Activated CD8-positive, alpha-beta T cell treated with anti-CD3 and anti-CD28 coated beads for 36 hours (primary cell): ENCODE measurements around the gene TRMT11. TPM values are rescaled to one million over a fixed set of nuclear protein-coding genes. Genes with fewer than 3 reads are reported as not detected.
A peak's percentile ranks its signal among the peaks of the same experiment; 100 is the strongest.

Source experiments
- ATAC-seq: fragments of 200-7000 bp; cut with Tn5 transposase; one replicate; pipeline ENCODE4 v1.10.0; 2021; ENCODE audit warnings: mild to moderate bottlenecking, moderate library complexity
- CTCF ChIA-PET: fragments of 350-600 bp; sonication (Branson Sonifier 250); formaldehyde crosslinking; loops from one replicate; lab custom pipeline; 2021; ENCODE audit warnings: antibody characterized with exemption; lab: Charles Lee
- POLR2A ChIA-PET: fragments of 350-600 bp; sonication (Branson Sonifier 250); formaldehyde crosslinking; loops from one replicate; lab custom pipeline; 2021; ENCODE audit warnings: antibody characterized with exemption; lab: Charles Lee
- DNase-seq: peaks from one replicate; pipeline ENCODE4 v3.0.0-alpha.2; 2020
- H3K27ac Mint-ChIP-seq: one replicate; pipeline ENCODE4 v1.8.0; 2021; ENCODE audit warnings: mild to moderate bottlenecking, mixed read lengths
- H3K27me3 Mint-ChIP-seq: one replicate; pipeline ENCODE4 v1.8.0; 2021; ENCODE audit warnings: mixed read lengths
- H3K36me3 Mint-ChIP-seq: one replicate; pipeline ENCODE4 v1.8.0; 2021; ENCODE audit warnings: low read depth, mixed read lengths
- H3K4me1 Mint-ChIP-seq: one replicate; pipeline ENCODE4 v1.8.0; 2021; ENCODE audit warnings: low read depth, mixed read lengths
- H3K4me3 Mint-ChIP-seq: one replicate; pipeline ENCODE4 v1.8.0; 2021; ENCODE audit warnings: mild to moderate bottlenecking, moderate library complexity, mixed read lengths
- H3K9me3 Mint-ChIP-seq: one replicate; pipeline ENCODE4 v1.8.0; 2021; ENCODE audit warnings: mixed read lengths
- CTCF ChIP-seq: fragments of 200-600 bp; IDR thresholded peaks from one replicate; pipeline ENCODE4 v1.8.0; 2022; ENCODE audit warnings: antibody characterized with exemption, mild to moderate bottlenecking
- intact Hi-C: fragments of 100-400 bp; cut with micrococcal nuclease; formaldehyde crosslinking; loops from one replicate; pipeline ENCODE4 v1.10.0; 2022
- total RNA-seq, 2 experiments: library from RNA; stranded (reverse); gene quantifications; one replicate each; pipeline ENCODE4 v1.2.3, GENCODE V29; 2021

TRMT11 gene
- total RNA-seq, 2 experiments from 2014 or later, result 41.5 to 49.1 TPM

GRCh38 chr6:126026001-126026400, 39.7 kb downstream of the TRMT11 start:
- Mint-ChIP-seq H3K36me3 (peaks cover 26% of the 10 kb centered on the region), H3K27me3 (no peaks in the 10 kb centered on the region), H3K4me1 (no peaks in the 10 kb centered on the region), H3K4me3 (no peak overlapping the region), H3K27ac (no peak overlapping the region), H3K9me3 (no peaks in the 10 kb centered on the region)
- intact Hi-C loops, result no loop called here
- ChIA-PET POLR2A (no interaction called here), CTCF (no interaction called here)
- no peak for DNase-seq
- no peak for ATAC-seq
- TF ChIP-seq CTCF, result no peak

DNA sequence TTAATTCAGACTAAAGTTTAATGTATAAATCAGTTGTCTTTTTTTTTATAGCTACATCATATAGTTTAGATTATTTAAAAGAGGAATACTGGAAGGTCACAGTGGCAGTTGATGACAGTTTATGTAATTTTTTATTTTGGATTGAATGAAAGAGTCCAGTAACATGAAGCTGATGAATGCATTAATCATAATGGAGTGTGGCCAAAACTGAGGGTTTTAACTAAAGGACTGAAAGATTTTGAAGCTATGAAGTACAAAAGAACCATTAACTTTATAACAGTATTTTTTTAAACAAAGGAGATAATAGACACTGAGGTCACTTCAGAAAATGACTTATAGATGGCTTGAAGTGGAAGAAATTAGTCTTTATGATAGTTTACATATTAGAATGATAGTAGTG, 41.3 kb downstream of the TRMT11 start:
- Mint-ChIP-seq H3K27ac (no peak overlapping the region), H3K36me3 (peaks cover 18% of the 10 kb centered on the region), H3K9me3 (no peaks in the 10 kb centered on the region), H3K4me3 (no peak overlapping the region), H3K4me1 (no peaks in the 10 kb centered on the region), H3K27me3 (no peaks in the 10 kb centered on the region)
- intact Hi-C loops, result no loop called here
- no peak for ATAC-seq
- no peak for TF ChIP-seq CTCF
- no peak for DNase-seq
- CTCF ChIA-PET, result interaction anchor here (0.9 to 1.0 kb wide), 2 partner anchors 9 to 32 kb away, joined by 3 read pairs; no protein-coding TSS in a partner anchor
- POLR2A ChIA-PET, result no interaction called here

DNA sequence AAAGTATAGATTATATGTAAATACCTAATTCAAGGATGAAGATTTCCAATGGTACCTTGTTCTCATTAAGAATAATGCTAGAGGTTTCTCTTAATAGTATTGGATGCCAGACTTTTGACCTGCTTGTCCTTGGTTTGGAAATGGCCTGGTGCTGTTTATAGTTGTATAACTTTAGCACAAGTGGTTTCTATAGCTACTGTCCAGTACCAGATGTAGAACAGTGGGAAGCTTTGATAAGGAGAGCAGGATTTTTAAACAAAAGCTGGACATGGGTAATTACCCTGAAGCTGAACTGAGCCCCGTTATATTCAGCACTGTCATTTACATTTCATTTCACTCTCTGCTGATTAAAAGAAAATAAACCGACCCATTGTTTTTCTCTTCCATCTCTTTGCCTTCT, 43.7 kb downstream of the TRMT11 start:
- Mint-ChIP-seq H3K27ac (no peak overlapping the region), H3K9me3 (no peaks in the 10 kb centered on the region), H3K36me3 (peaks cover 25% of the 10 kb centered on the region), H3K4me3 (no peak overlapping the region), H3K4me1 (peaks cover 4% of the 10 kb centered on the region), H3K27me3 (no peaks in the 10 kb centered on the region)
- DNase-seq (no peak), ATAC-seq (no peak)
- no peak for TF ChIP-seq CTCF
- intact Hi-C loops, result no loop called here
- CTCF ChIA-PET, result interaction anchor here (1.6 kb wide), 1 partner anchor 35 kb away, joined by 5 read pairs; no protein-coding TSS in a partner anchor
- POLR2A ChIA-PET, result no interaction called here

DNA sequence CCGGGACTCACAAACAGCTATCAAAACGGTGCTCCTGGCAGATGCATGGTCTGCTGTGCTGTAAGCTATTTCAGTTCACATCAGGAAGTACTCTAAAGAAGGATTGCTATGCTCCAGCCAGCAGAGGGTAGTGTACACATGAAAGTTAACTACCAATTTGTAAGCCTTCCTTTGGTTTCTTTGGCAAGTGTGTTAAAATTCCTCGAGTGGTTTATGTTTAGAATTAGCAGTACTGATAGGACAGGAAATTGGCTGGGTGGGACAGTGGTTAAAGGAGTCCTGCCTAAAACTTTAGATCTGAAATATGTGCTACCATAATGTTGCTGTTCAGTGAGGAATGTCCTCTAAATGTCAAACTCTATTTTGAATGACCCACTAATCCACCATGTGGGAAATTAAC, 47.4 kb downstream of the TRMT11 start:
- no peaks in the 10 kb centered on the region for H3K9me3 Mint-ChIP-seq
- DNase-seq (peak; percentile 5), ATAC-seq (no peak)
- ChIA-PET POLR2A (interaction anchor here (0.6 kb wide), 1 partner anchor 22 kb away, joined by 4 read pairs; no protein-coding TSS in a partner anchor), CTCF (interaction anchor here (0.6 to 1.1 kb wide), 3 partner anchors 16 to 276 kb away, joined by 3 read pairs; no protein-coding TSS in a partner anchor)
- no peak overlapping the region for H3K27ac Mint-ChIP-seq
- peaks cover 4% of the 10 kb centered on the region for H3K4me1 Mint-ChIP-seq
- intact Hi-C loops, result no loop called here
- H3K27me3 Mint-ChIP-seq, result no peaks in the 10 kb centered on the region
- no peak overlapping the region for H3K4me3 Mint-ChIP-seq
- TF ChIP-seq CTCF, result no peak
- peaks cover 28% of the 10 kb centered on the region for H3K36me3 Mint-ChIP-seq

DNA sequence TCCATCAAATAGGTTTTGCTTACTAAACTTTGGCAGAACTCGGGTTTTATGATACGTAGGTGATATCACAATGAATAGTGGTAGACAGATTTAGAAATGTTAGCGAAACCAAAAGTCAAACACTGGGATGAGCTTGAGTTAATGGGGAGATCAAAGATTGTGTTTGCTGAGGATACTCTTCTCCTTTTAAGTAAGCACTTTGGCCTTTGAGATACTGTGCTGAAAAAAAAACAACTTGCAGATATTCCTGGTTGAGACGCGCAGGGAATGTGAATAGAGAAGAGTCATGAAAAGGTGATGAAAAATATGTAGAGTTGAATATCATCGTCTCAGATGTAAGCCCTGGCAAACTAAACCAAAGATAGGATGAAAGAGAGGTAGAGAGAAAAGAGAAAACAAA, 48.3 kb downstream of the TRMT11 start:
- no peak for TF ChIP-seq CTCF
- Mint-ChIP-seq H3K27me3 (no peaks in the 10 kb centered on the region), H3K4me1 (peaks cover 4% of the 10 kb centered on the region), H3K36me3 (peaks cover 31% of the 10 kb centered on the region), H3K4me3 (no peak overlapping the region), H3K27ac (no peak overlapping the region), H3K9me3 (no peaks in the 10 kb centered on the region)
- ChIA-PET POLR2A (interaction anchor here (0.6 kb wide), 1 partner anchor 23 kb away, joined by 4 read pairs; no protein-coding TSS in a partner anchor), CTCF (interaction anchor here (0.6 kb wide), 1 partner anchor 275 kb away, joined by 3 read pairs; no protein-coding TSS in a partner anchor)
- ATAC-seq (no peak), DNase-seq (no peak)
- intact Hi-C loops, result no loop called here
